LoVo (cell line): Measurements from ENCODE around the gene IMP3.
"Not testable (repeated sequence)": the region's sequence is repeated elsewhere in the genome, so short reads cannot be mapped to it uniquely, and the experiment has no call there.

ENCODE experiments used
- DNase-seq: peaks from one replicate; pipeline ENCODE4 v3.0.0-alpha.2; 2016; ENCODE audit warnings: low spot score

The IMP3 gene, protein sequence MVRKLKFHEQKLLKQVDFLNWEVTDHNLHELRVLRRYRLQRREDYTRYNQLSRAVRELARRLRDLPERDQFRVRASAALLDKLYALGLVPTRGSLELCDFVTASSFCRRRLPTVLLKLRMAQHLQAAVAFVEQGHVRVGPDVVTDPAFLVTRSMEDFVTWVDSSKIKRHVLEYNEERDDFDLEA

GRCh38 chr15:75639709-75640482 lies at the start of gene IMP3:
Gene IMP3 (minus strand): TSS chr15:75640224. CDS start chr15:75640168, 56 bp downstream.
- peak; percentile 100 for DNase-seq

DNA sequence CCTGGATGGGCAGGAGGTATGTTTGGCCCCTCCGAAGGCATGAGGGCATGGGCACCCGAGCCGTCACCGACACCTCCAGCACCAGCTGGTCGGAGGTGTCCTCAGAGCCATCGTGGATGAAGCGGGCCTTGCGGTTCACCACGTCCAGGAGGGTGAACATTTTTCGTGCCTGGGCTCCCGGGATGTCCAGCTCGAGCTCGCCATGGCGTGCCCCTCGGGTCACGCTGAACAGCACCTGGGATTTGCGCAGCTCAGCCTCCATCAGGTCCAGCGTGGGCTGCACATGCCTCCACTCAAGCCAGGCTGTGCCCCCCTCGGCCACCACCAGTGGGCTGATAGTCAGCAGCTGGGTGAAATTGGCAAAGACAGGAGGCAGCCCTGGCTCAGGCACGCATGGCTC lies 49.4 kb upstream of the IMP3 start:
- not testable (repeated sequence) for DNase-seq

DNA sequence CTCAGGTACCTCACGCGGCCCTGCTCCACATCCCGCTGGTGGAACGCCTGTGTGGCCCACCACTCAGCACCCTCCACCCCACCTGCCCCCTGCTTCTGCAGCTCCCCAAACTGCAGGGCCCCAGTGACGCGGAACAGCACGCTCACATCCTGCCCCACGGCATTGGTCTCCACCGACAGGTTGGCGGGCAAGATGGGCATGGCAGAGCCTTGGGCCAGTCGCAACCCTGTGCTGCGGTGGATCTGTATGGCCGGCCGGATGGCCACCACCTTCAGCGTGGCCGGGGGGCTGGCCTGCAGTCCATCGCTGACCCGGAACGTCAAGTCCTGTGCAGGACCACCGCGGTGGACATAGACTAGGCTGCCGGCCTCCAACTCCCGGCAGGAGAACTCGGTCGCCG lies 48.8 kb upstream of the IMP3 start:
- no peak for DNase-seq

GRCh38 chr15:75688278-75688557 lies 48.2 kb upstream of the IMP3 start:
- DNase-seq: no peak

DNA sequence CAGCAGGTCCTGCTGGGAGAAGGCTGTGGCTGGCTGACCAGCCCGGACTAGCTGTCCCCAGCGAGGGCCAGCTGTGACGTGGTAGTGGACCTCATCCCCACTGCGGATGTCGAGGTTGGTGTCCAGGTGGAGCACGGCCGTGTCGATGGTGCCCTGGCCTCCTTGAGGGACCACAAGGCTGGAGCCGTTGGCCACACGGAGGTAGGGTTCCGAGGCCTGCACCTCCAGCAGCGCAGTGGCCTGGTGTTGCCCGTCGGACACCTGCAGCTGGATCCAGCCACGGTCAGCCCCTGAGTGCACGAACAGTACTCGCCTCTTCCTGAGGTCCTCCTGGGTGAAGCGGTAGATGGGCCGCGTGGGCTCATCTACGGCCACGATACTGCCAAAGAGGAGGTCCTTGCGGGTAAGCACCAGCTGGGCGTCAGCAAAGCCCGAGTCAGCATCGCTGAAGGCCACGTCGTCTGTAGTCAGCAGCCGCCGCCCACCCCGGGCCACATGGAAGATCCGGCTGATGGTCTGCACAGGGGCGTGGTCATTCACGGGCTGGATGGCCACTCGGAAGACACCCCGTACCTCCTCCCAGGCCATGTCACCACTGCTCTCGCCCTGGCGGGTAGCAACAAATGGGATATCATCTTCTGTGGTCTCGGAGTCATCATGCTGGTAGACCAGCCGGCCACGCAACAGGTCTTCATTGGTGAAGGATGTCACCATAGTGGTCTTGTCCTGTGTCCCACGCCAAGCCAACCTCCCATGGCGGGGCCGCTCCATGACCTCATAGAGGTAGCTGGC lies 47.7 kb upstream of the IMP3 start:
- DNase-seq: no peak

GRCh38 chr15:75686212-75686642 lies 46.2 kb upstream of the IMP3 start:
- DNase-seq: peak; percentile 18

GRCh38 chr15:75685195-75685594 lies 45.2 kb upstream of the IMP3 start:
- DNase-seq: no peak

GRCh38 chr15:75684648-75685047 lies 44.6 kb upstream of the IMP3 start:
- no peak for DNase-seq

DNA sequence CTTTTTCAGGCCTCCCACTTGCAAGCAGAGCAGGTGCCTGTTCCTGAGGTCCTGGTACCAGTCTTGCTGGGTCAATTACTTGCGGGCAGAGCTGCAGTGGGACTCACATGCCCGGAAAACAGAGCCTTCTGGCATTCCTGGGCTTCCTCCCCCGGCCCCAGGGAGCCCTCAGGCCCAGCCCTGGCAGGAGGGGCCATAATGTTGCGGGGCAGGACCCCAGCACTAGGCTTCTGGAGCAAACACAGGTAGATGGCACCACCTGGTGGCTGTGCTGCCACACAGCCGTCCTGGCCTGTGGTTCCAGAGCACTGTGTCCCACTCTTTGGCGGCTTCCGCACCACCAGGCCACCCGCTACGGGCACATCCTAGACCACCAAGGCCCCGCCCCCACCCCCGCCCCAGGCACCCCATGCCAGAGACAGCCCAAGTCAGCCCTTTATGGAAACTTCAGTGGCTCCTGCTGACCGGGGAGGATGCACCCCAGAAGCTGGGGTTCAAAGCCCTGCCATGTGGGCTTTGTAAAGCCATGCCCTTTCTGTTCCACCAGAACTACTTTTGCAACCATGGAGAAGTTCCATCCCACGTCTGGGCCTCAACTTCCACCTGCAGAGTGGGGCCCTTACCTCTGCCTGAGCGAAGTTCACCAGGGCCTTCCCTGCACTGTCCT lies 43.8 kb upstream of the IMP3 start:
- peak; percentile 53 for DNase-seq

GRCh38 chr15:75682181-75683135 lies 42.4 kb upstream of the IMP3 start:
- DNase-seq: no peak

DNA sequence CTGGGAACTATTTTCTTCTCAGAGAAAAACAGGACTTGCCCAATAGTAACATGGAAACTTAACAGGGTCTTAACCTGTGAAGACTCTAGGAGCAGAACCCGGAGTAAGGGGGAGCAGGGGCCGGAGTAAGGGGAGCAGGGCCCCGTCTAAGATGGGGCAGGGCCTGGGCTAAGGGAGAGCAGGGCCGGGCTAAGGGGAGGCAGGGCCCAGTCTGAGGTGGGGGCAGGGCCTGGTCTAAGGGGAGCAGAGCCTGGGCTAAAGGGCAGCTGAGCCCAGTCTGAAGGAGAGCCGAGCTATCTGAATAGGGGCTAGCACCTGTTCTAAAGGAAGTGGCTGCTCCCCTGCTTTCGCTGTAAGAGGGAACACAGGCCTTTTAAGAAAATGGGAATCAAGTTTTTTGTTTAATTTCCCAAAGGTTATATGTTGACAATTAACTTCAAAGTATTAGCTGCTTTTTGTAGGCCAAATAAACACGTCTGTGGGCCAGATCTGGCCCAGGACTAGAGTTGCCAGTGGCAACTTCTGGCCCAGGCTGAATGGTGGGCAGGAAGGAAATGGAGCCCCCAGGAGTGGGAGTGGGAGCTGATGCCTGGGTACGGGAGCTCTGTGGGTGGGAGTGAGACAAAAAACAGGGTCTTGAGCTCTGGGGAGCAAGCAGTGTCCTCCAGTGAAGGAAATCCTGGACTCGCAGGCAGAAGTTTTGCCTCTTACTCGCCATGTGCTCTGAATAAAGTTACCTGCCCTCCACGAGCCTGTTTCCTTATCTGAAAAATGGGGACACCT lies 40.2 kb upstream of the IMP3 start:
- no peak for DNase-seq

DNA sequence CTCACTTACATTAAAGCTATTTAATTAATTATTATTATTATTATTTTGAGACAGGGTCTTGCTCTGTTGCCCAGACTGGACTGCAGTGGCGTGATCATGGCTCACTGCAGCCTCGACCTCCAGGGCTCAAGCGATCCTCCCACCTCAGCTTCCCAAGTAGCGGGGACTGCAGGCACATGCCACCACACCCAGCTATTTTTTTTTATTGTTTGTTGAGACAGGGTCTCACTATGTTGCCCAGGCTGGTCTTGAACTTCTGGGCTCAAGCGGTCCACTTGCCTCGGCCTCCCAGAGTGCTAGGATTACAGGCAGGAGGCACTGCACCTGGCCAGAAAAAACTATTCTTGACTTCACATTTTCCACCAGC lies 38.3 kb upstream of the IMP3 start:
- DNase-seq: not testable (repeated sequence)

DNA sequence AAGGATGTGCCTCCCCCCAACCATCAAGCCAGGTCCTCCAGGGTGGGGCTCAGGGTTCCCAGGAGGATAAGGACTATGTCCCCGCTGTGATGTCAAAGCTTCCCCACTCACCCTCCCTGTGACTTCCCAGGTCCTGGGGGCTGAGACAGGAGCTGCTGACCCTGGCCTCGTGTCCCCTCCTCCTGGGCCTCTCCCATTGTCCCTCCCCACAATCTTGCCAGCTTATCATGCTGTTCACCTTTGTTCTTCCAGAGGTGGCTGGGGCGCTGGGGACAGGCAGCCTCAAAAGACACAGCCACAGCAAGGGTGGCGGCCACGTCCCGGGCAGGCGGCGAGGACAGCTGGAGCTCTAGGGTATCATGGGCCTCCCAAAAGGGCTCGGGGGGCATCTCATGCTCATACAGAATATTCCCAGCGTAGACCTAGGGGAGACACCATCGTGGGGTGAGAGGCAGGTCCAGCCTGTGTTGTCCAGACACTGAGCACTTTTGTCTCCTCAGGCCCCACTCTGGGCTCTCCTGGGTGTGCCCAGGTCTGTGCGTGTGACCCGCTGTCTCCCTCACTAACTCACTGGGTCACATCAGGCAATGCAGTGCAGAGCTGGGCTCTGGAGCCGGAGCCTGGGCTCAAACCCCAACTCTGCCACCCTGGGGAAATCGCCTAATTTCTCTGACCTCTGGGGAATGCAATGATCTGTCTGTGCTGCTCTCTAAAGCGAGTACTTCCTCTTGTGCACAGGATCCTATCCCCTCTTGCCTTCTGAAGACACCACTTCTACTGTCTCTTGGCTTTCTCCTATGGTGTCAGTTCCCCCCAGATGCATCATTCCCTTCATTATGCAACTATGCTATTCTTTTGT lies 37.7 kb upstream of the IMP3 start:
- DNase-seq: no peak

DNA sequence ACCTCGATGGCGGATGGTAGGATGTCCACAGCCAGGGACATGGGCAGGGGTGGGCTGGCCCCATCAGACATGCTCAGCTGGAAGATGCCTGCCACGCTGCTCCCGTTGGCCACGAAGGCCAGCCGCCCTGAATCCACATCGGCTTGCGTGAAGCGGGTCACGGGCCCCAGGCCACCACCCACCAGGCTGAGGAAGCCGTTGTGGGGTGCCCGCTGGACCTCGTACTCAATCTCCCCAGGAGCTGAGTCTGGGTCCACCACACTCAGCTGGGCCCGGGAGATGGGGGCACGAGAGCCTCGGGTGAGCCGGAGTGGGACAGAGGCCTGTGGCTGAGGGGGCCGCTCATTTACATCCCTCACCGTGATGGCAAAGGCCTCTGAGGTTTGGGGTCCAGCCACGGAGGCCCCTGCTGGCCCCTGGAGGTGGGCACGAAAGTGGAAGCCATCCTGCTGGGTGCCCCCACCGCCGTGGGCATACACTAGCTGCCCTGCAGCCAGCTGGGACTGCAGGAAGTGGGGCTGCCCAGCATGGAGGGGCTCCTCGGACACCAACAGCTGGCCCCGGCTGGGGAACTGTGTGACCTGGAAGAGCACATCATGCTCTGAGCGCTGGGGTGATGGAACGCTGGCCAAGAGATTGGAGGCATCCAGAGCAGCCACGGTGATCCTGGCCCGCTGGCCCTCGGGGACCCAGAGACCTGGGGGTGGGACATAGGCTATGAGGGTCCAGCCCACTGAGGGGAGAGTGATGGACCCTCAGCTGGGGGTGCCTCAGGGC lies 36.9 kb upstream of the IMP3 start:
- no peak for DNase-seq

DNA sequence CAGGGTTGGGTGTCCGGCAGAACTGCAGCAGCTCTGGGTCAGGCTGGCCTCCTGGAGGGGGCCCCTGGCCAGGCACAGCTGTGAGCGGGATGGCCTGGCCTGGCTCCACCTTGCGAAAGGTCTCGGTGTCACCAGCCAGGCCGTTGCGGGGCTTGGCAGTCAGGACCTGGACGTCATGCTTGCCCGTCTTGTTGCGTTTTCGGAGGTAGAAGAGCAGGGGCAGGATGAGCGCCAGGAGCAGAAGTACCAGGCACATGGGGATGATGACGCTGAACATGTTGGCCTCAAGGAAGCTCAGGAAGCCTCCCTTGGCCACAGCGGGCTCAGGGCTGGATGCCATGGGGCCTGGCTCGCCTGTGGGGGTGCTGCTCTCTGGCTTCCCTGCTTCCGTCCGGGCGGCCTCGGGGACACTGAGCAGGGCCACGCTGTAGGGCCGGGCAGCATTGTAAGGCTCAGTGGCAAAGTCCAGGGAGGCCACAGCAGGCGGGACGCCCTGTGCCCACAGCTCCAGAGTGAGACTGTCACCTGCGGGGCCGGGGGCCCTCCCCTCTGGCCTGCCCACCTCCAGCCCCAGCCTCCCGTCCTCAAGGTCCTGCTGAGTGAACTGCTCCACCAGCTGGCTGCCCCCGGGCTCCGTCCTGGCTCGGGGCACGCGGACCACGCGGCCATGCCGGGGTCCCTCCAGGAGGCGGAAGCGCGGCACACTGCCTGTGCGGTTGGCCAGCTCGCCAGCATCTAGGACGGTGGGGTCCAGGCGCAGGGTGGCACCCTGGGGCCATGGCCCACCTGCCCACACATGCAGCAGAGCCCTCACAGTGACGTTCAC lies 35.8 kb upstream of the IMP3 start:
- DNase-seq: no peak

- DNase-seq: no peak
Measured at GRCh38 chr15:75674366-75674765, 34.3 kb upstream of the IMP3 start.

DNA sequence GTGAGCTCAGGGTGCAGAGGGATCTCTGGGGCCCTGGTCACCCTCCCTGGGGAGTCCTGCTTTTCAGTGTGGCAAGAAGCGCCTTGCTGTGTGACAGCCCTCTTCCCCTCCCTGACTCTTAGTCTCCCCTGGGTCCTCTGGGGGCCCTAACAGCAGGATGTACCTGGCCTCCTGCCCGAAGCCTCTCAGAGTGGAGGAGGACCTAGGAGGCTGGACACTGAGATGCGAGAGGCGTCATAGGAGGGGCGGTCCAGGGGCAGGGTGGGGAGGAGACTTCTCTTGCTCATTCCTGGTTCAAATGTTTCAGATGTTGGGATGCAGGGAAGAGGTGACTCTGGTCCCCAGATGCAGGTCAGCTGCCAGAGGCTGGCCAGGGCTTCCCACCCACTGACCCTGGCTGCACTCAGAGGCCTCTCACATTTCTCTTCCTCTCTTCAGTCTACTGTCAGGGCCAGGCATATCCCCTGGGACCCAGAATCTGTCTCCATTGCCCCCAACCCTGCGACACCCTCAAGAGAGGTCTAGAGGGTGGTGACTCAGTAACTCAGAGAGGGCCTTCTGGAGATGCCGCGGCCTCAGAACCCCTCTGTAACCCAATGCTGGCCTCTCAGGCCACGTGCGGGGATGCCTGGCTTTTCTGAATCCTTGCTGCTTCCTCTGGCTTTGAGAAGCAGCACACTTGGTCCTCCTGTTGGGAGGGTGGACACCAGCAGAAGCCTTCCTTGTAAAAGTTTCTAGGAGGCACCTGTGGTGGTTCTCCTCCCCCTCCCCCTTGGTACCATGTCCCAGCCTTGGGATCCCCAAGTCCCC lies 33.6 kb upstream of the IMP3 start:
- DNase-seq: no peak
